IMR-90 (cell line): ENCODE data around the gene ASB3. TPM values are rescaled to one million over a fixed set of nuclear protein-coding genes. Genes with fewer than 3 reads are reported as not detected.

Source experiments
- ATAC-seq: fragments of 200-7000 bp; cut with Tn5 transposase; 2 replicates; pipeline ENCODE4 v1.9.1; 2020; ENCODE audit warnings: low read depth, mild to moderate bottlenecking, moderate library complexity
- BruUV-seq: library from RNA; stranded (reverse); fragments of 400-500 nt; replicated peaks from 2 replicates; lab custom pipeline; 2021; lab: Mats Ljungman, UMichigan
- CTCF ChIA-PET: fragments of 300-600 bp; formaldehyde crosslinking; extraction: SDS; loops from one replicate; lab custom pipeline; 2021; ENCODE audit warnings: antibody characterized with exemption; lab: Yijun Ruan, JAX
- POLR2A ChIA-PET: fragments of 300-600 bp; sonication (Branson Sonifier 250); formaldehyde crosslinking; loops from one replicate; lab custom pipeline; 2022; ENCODE audit warnings: antibody characterized with exemption; ENCODE audit not compliant: unreplicated experiment; lab: Charles Lee
- DNase-seq: peaks from one replicate; pipeline ENCODE4 v3.0.0; 2013
- H2AFZ ChIP-seq: replicated peaks from 2 replicates; pipeline ENCODE3; 2013; ENCODE audit warnings: low read length, mild to moderate bottlenecking; ENCODE audit not compliant: poor library complexity
- H2AK5ac ChIP-seq: 2 replicates; pipeline ENCODE4 v1.6.1; 2013; ENCODE audit warnings: low read depth, low read length, inconsistent platforms
- H2AK9ac ChIP-seq: replicated peaks from 2 replicates; pipeline ENCODE3; 2013; ENCODE audit warnings: mild to moderate bottlenecking, low read depth, low read length, moderate library complexity; ENCODE audit not compliant: poor library complexity
- H2BK120ac ChIP-seq: 2 replicates; pipeline ENCODE4 v1.6.1; 2013; ENCODE audit warnings: low read depth, low read length, inconsistent platforms
- H2BK15ac ChIP-seq: 3 replicates; pipeline ENCODE4 v1.6.1; 2013; ENCODE audit warnings: low read depth, low read length, inconsistent platforms
- H2BK20ac ChIP-seq: 2 replicates; pipeline ENCODE4 v1.6.1; 2013; ENCODE audit warnings: low read depth, mild to moderate bottlenecking, inconsistent platforms, low read length, moderate library complexity
- H2BK5ac ChIP-seq: 2 replicates; pipeline ENCODE4 v1.6.1; 2013; ENCODE audit warnings: mild to moderate bottlenecking, low read depth, low read length, inconsistent platforms; ENCODE audit not compliant: poor library complexity, severe bottlenecking
- H3K14ac ChIP-seq: replicated peaks from 2 replicates; pipeline ENCODE4 v1.6.1; 2013; ENCODE audit warnings: low read depth, low read length, inconsistent platforms
- H3K18ac ChIP-seq: 2 replicates; pipeline ENCODE4 v1.6.1; 2013; ENCODE audit warnings: low read depth, low read length, control low read depth
- H3K23ac ChIP-seq: 2 replicates; pipeline ENCODE4 v1.6.1; 2013; ENCODE audit warnings: low read depth, low read length, inconsistent platforms
- H3K27ac ChIP-seq: 2 replicates; pipeline ENCODE4 v1.5.1; 2013; ENCODE audit warnings: mild to moderate bottlenecking, control low read depth, low read length; ENCODE audit not compliant: insufficient read depth
- H3K27me3 ChIP-seq: 2 replicates; pipeline ENCODE4 v1.6.1; 2013; ENCODE audit warnings: low read length; ENCODE audit not compliant: control insufficient read depth, insufficient read depth
- H3K36me3 ChIP-seq: 2 replicates; pipeline ENCODE4 v1.6.1; 2013; ENCODE audit warnings: low read length, mixed read lengths; ENCODE audit not compliant: control insufficient read depth, insufficient read depth
- H3K4ac ChIP-seq: 2 replicates; pipeline ENCODE4 v1.6.1; 2013; ENCODE audit warnings: low read depth, low read length, inconsistent platforms
- H3K4me1 ChIP-seq: 2 replicates; pipeline ENCODE4 v1.6.1; 2013; ENCODE audit warnings: low read length, mixed read lengths; ENCODE audit not compliant: control insufficient read depth, insufficient read depth
- H3K4me2 ChIP-seq: 2 replicates; pipeline ENCODE4 v1.6.1; 2013; ENCODE audit warnings: low read depth, mild to moderate bottlenecking, control low read depth, low read length, moderate library complexity
- H3K4me3 ChIP-seq: 2 replicates; pipeline ENCODE4 v1.5.1; 2013; ENCODE audit warnings: low read depth, mild to moderate bottlenecking, control low read depth, low read length, moderate library complexity; ENCODE audit not compliant: insufficient read depth
- H3K56ac ChIP-seq: 2 replicates; pipeline ENCODE4 v1.6.1; 2013; ENCODE audit warnings: low read length, inconsistent platforms; ENCODE audit not compliant: insufficient read depth; ENCODE audit errors: extremely low read depth
- H3K79me1 ChIP-seq, 2 experiments: 2 replicates each; pipeline ENCODE4 v1.6.1; 2013; ENCODE audit warnings: low read length in 2 of 2, inconsistent platforms in 1 of 2, low read depth in 1 of 2
- H3K9ac ChIP-seq: 2 replicates; pipeline ENCODE4 v1.6.1; 2013; ENCODE audit warnings: low read depth, low read length, control low read depth
- H3K9me1 ChIP-seq: 2 replicates; pipeline ENCODE4 v1.6.1; 2013; ENCODE audit warnings: low read length, inconsistent platforms; ENCODE audit not compliant: insufficient read depth
- H3K9me3 ChIP-seq: 2 replicates; pipeline ENCODE4 v1.6.1; 2013; ENCODE audit warnings: low read length; ENCODE audit not compliant: control insufficient read depth, insufficient read depth
- H4K20me1 ChIP-seq: 2 replicates; pipeline ENCODE4 v1.6.1; 2013; ENCODE audit warnings: low read length, inconsistent platforms; ENCODE audit not compliant: insufficient read depth
- H4K5ac ChIP-seq: 2 replicates; pipeline ENCODE4 v1.6.1; 2013; ENCODE audit warnings: mild to moderate bottlenecking, low read depth, low read length, control low read depth
- H4K8ac ChIP-seq, 2 experiments: 2 replicates each; pipeline ENCODE4 v1.6.1; 2013; ENCODE audit warnings: low read depth in 2 of 2, low read length in 2 of 2, control low read depth in 1 of 2, inconsistent platforms in 1 of 2
- H4K91ac ChIP-seq: 2 replicates; pipeline ENCODE4 v1.6.1; 2013; ENCODE audit warnings: low read depth, low read length, inconsistent platforms; ENCODE audit not compliant: insufficient read depth
- FOS ChIP-seq: fragments of 150-350 bp; IDR thresholded peaks from 2 replicates; pipeline ENCODE4 v1.6.1; 2016; ENCODE audit warnings: low read depth, low read length
- POLR2A ChIP-seq: IDR thresholded peaks from 2 replicates; pipeline ENCODE4 v1.6.1; 2012; ENCODE audit warnings: mild to moderate bottlenecking, low read depth, low read length
- WGBS, 2 experiments: methylation state at CpG; one replicate each; pipeline versions ENCODE4 v1.1.5 to v1.1.7; 2013; ENCODE audit warnings: missing lambda C conversion rate in 2 of 2; ENCODE audit not compliant: insufficient read length in 1 of 2; ENCODE audit errors: extremely low coverage in 2 of 2; 5-methylcytosine and 5-hydroxymethylcytosine counted together
- dilution Hi-C: fragments of 300-500 bp; cut with HindIII; formaldehyde crosslinking; loops from one replicate; pipeline ENCODE4 v1.14.3; 2018; ENCODE audit warnings: low sequenced_read_pairs; ENCODE audit not compliant: unreplicated experiment
- in situ Hi-C: fragments of 300-500 bp; cut with MboI; formaldehyde crosslinking; loops from 3 replicates; pipeline ENCODE4 v1.14.3; 2019; ENCODE audit warnings: low sequenced_read_pairs, inconsistent platforms, mixed read lengths
- intact Hi-C: fragments of 100-400 bp; cut with micrococcal nuclease; formaldehyde crosslinking; loops from 2 replicates; pipeline ENCODE4 v1.10.0; 2022
- polyA plus RNA-seq, 3 experiments: library from polyadenylated mRNA; depleted of rRNA; stranded (reverse); fragments of >200 nt; gene quantifications; 2 replicates each; pipeline ENCODE4 v1.2.3, GENCODE V29; 2012; ENCODE audit warnings: low replicate concordance in 1 of 3
- total RNA-seq: library from RNA; depleted of rRNA; stranded (reverse); fragments of >200 nt; gene quantifications from 2 replicates; pipeline ENCODE4 v1.2.3, GENCODE V29; 2012
- TF ChIP-seq, protein P1 (sequence below): conservative IDR thresholded peaks from 2 replicates; pipeline ENCODE4 v1.5.1; 2012; ENCODE audit warnings: mild to moderate bottlenecking, low read depth, low read length, improper control_type of control experiment

ASB3 gene
- total and polyA plus RNA-seq, 2 of the 4 experiments (the other 2 are of a cell fraction), result 19.2 to 36.2 TPM

DNA sequence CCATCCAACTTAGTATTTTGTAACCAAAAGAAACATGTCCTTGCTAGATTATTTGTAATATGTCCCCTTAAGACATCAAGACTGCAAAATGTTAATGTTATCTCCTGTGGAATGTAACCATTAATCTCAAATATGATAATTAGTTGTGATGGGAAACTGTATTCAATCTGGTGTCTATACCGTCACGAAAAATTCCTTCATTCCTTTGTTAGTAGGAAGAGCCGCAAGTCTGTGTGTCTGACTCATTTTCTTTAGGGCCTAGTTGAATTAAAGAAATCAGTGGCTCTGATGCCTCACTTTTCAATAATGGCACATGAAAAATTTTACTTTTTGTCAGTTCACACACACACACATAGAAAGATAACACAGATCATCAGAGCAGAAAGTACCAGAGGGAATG is 146.3 kb downstream of the ASB3 start:
- no peak overlapping the region for H2AFZ ChIP-seq
- WGBS, 2 experiments, result no CpG with 5 or more reads among the region's 3 CpGs
- H2BK5ac ChIP-seq, result no peak overlapping the region
- no peak overlapping the region for H4K8ac ChIP-seq
- ChIA-PET CTCF (no interaction called here), POLR2A (interaction anchor here (0.8 kb wide), 1 partner anchor 128 kb away, joined by 3 read pairs; no protein-coding TSS in a partner anchor)
- no peak overlapping the region for H2BK15ac ChIP-seq
- H2BK20ac ChIP-seq, result no peak overlapping the region
- no peak overlapping the region for H3K18ac ChIP-seq
- no peak overlapping the region for H4K5ac ChIP-seq
- in situ Hi-C loops, result no loop called here
- no peaks in the 10 kb centered on the region for H4K20me1 ChIP-seq
- no peak overlapping the region for H3K56ac ChIP-seq
- H4K91ac ChIP-seq, result no peak overlapping the region
- TF ChIP-seq, protein P1, sequence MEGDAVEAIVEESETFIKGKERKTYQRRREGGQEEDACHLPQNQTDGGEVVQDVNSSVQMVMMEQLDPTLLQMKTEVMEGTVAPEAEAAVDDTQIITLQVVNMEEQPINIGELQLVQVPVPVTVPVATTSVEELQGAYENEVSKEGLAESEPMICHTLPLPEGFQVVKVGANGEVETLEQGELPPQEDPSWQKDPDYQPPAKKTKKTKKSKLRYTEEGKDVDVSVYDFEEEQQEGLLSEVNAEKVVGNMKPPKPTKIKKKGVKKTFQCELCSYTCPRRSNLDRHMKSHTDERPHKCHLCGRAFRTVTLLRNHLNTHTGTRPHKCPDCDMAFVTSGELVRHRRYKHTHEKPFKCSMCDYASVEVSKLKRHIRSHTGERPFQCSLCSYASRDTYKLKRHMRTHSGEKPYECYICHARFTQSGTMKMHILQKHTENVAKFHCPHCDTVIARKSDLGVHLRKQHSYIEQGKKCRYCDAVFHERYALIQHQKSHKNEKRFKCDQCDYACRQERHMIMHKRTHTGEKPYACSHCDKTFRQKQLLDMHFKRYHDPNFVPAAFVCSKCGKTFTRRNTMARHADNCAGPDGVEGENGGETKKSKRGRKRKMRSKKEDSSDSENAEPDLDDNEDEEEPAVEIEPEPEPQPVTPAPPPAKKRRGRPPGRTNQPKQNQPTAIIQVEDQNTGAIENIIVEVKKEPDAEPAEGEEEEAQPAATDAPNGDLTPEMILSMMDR, result no peak
- TF ChIP-seq FOS, result no peak
- TF ChIP-seq POLR2A, result no peak
- no peaks in the 10 kb centered on the region for H3K9me3 ChIP-seq
- H3K27ac ChIP-seq, result no peak overlapping the region
- intact Hi-C loops, result no loop called here
- H3K4me2 ChIP-seq, result no peak overlapping the region
- no peaks in the 10 kb centered on the region for H3K27me3 ChIP-seq
- H3K9me1 ChIP-seq, result no peaks in the 10 kb centered on the region
- H2BK120ac ChIP-seq, result no peak overlapping the region
- no peaks in the 10 kb centered on the region for H3K36me3 ChIP-seq
- no peak overlapping the region for H2AK5ac ChIP-seq
- no peak overlapping the region for H3K4me3 ChIP-seq
- H3K4ac ChIP-seq, result no peak overlapping the region
- H2AK9ac ChIP-seq, result no peak overlapping the region
- H3K9ac ChIP-seq, result no peak overlapping the region
- no peaks in the 10 kb centered on the region for H3K79me1 ChIP-seq
- no peak overlapping the region for H3K23ac ChIP-seq
- no peak overlapping the region for H3K14ac ChIP-seq
- no peaks in the 10 kb centered on the region for H3K4me1 ChIP-seq
- ATAC-seq, result no peak
- no peak for DNase-seq
- dilution Hi-C loops, result no loop called here
- BruUV-seq, result no TSS peak
